Suppressor macrophage treated with lipopolysaccharide for 1 hour (primary cell): ENCODE data around the gene LYZL6.
A peak's percentile ranks its signal among the peaks of the same experiment; 100 is the strongest.

Experiments
- DNase-seq, 3 donors: peaks; one replicate each; pipeline ENCODE4 v3.0.0-alpha.2; 2020 to 2022

Gene LYZL6

GRCh38 chr17:35943537-35943936 is at the start of gene LYZL6:
Gene LYZL6 (minus strand): TSS chr17:35943713. CDS start chr17:35939356, 4,357 bp downstream.
- DNase-seq = no peak

GRCh38 chr17:35991075-35991474 is 47.6 kb upstream of the LYZL6 start:
- no peak for DNase-seq

GRCh38 chr17:35988164-35988563 is 44.7 kb upstream of the LYZL6 start:
- DNase-seq = no peak

GRCh38 chr17:35986643-35987042 is 43.1 kb upstream of the LYZL6 start, which contains the start of gene CCL14:
Gene CCL14 (minus strand): TSS chr17:35986729. CDS start chr17:35986649, 80 bp downstream.
- no peak for DNase-seq

- no peak for DNase-seq
Observed at GRCh38 chr17:35984140-35984539, 40.6 kb upstream of the LYZL6 start.

- DNase-seq = no peak
Observed at GRCh38 chr17:35982409-35983191, 39.1 kb upstream of the LYZL6 start.

GRCh38 chr17:35981908-35982330 is 38.4 kb upstream of the LYZL6 start:
- peak in 1 of 3 donors; percentile 35 for DNase-seq

GRCh38 chr17:35981246-35981645 is 37.7 kb upstream of the LYZL6 start, which contains the start of gene CCL16:
Gene CCL16 (minus strand): TSS chr17:35981497. CDS start chr17:35981420, 77 bp downstream.
- no peak for DNase-seq

GRCh38 chr17:35978346-35978745 is 34.8 kb upstream of the LYZL6 start:
- no peak for DNase-seq

- DNase-seq = no peak
Observed at GRCh38 chr17:35977509-35977908, 34.0 kb upstream of the LYZL6 start.

GRCh38 chr17:35973333-35974260 is 30.1 kb upstream of the LYZL6 start:
- peak; percentile 25 to 35 (median 30) for DNase-seq

- no peak for DNase-seq
Observed at GRCh38 chr17:35972945-35973332, 29.4 kb upstream of the LYZL6 start.

- DNase-seq = no peak
Observed at GRCh38 chr17:35972535-35972934, 29.0 kb upstream of the LYZL6 start.

- no peak for DNase-seq
Observed at GRCh38 chr17:35972066-35972465, 28.6 kb upstream of the LYZL6 start.

- DNase-seq = peak; percentile 89 to 93 (median 90)
Observed at GRCh38 chr17:35969558-35970380, 26.3 kb upstream of the LYZL6 start.

- DNase-seq = no peak
Observed at GRCh38 chr17:35968520-35969054, 25.1 kb upstream of the LYZL6 start.

GRCh38 chr17:35965272-35965671 is 21.8 kb upstream of the LYZL6 start:
- no peak for DNase-seq

- DNase-seq = no peak
Observed at GRCh38 chr17:35963663-35964062, 20.1 kb upstream of the LYZL6 start.

GRCh38 chr17:35953720-35954119 is 10.2 kb upstream of the LYZL6 start:
- DNase-seq = no peak

GRCh38 chr17:35949401-35949800 is 5.9 kb upstream of the LYZL6 start:
- DNase-seq = no peak

- no peak for DNase-seq
Observed at GRCh38 chr17:35948092-35948491, 4.6 kb upstream of the LYZL6 start.

GRCh38 chr17:35947156-35947585 is 3.7 kb upstream of the LYZL6 start:
- DNase-seq = peak; percentile 74 to 85 (median 77)
